Neural crest cell (in vitro differentiated cells): ENCODE results near the gene FBLL1. TPM values are rescaled to one million over a fixed set of nuclear protein-coding genes. Genes with fewer than 3 reads are reported as not detected.

Source experiments
- DNase-seq: peaks from one replicate; pipeline ENCODE4 v3.0.0; 2021; ENCODE audit warnings: low read depth, mixed read lengths, low spot score
- H3K27ac Mint-ChIP-seq: one replicate; pipeline ENCODE4 v1.8.0; 2021; ENCODE audit warnings: mild to moderate bottlenecking, mixed read lengths; ENCODE audit not compliant: unreplicated experiment
- H3K27me3 Mint-ChIP-seq: 2 replicates; pipeline ENCODE4 v1.8.0; 2021; ENCODE audit warnings: low read depth, mild to moderate bottlenecking, mixed read lengths
- H3K36me3 Mint-ChIP-seq: 2 replicates; pipeline ENCODE4 v1.8.0; 2021; ENCODE audit warnings: low read depth, mild to moderate bottlenecking, mixed read lengths
- H3K4me1 Mint-ChIP-seq: 2 replicates; pipeline ENCODE4 v1.8.0; 2021; ENCODE audit warnings: mixed read lengths
- H3K4me3 Mint-ChIP-seq: one replicate; pipeline ENCODE4 v1.8.0; 2021; ENCODE audit warnings: mild to moderate bottlenecking, mixed read lengths
- H3K9me3 Mint-ChIP-seq: 2 replicates; pipeline ENCODE4 v1.8.0; 2021; ENCODE audit warnings: mixed read lengths
- total RNA-seq: library from RNA; stranded (reverse); gene quantifications from 2 replicates; pipeline ENCODE4 v1.2.1, GENCODE V29; 2021
- TF ChIP-seq, protein P1 (sequence below): fragments of 200-600 bp; sonication (generic); conservative IDR thresholded peaks from 2 replicates; pipeline ENCODE4 v1.5.0; 2021; ENCODE audit warnings: antibody characterized with exemption, mild to moderate bottlenecking

Gene FBLL1
- total RNA-seq, 1 donor from 2014 or later = 7.3 TPM

DNA sequence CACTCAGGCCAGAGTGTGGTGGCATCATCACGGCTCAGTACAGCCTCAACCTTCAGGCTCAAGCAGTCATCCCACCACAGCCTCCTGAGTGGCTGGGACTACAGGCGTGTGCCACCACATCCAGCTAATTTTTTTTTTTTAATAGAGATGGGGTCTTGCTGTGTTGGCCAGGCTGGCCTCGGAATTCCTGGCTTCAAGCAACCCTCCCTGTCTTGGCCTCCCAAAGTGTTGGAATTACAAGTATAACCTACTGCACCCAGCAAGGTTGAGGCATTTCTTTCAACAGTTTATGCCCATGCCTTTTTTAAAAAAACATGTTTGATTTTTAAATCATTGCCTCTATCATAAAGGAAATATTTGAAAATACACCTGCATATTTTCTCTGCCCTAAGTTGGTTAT, 40.0 kb upstream of the FBLL1 start:
- Mint-ChIP-seq H3K27me3 (no peaks in the 10 kb centered on the region), H3K4me1 (peaks cover 23% of the 10 kb centered on the region), H3K36me3 (peaks cover 13% of the 10 kb centered on the region), H3K27ac (no peak overlapping the region), H3K9me3 (no peaks in the 10 kb centered on the region), H3K4me3 (peak overlapping the region; percentile 7)
- no peak for DNase-seq
- TF ChIP-seq, protein P1, sequence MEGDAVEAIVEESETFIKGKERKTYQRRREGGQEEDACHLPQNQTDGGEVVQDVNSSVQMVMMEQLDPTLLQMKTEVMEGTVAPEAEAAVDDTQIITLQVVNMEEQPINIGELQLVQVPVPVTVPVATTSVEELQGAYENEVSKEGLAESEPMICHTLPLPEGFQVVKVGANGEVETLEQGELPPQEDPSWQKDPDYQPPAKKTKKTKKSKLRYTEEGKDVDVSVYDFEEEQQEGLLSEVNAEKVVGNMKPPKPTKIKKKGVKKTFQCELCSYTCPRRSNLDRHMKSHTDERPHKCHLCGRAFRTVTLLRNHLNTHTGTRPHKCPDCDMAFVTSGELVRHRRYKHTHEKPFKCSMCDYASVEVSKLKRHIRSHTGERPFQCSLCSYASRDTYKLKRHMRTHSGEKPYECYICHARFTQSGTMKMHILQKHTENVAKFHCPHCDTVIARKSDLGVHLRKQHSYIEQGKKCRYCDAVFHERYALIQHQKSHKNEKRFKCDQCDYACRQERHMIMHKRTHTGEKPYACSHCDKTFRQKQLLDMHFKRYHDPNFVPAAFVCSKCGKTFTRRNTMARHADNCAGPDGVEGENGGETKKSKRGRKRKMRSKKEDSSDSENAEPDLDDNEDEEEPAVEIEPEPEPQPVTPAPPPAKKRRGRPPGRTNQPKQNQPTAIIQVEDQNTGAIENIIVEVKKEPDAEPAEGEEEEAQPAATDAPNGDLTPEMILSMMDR = no peak

DNA sequence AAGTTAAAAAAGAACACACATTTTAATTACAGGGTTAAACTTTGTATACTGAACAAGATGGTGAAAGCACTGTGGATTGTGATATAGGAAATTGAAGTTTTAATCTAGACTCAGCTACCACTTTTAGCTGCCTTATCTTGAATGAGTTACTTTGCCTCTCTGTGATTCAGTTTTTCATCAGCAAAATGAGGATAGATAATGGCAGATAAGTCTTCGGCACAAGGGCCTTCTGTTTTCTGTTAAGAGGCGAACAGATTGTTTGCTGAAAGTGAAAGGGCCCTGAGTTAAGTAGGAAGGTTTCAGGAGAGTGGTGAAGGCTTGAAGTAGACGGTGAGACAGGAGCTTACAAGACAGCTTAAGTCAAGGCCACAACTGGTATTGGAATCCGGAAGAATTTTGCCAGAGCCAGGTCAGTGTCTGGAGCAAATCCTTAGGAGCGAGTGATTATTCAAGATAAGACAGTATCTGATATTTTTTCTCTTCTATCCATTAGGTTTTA, 35.0 kb upstream of the FBLL1 start:
- TF ChIP-seq, protein P1 = no peak

DNA sequence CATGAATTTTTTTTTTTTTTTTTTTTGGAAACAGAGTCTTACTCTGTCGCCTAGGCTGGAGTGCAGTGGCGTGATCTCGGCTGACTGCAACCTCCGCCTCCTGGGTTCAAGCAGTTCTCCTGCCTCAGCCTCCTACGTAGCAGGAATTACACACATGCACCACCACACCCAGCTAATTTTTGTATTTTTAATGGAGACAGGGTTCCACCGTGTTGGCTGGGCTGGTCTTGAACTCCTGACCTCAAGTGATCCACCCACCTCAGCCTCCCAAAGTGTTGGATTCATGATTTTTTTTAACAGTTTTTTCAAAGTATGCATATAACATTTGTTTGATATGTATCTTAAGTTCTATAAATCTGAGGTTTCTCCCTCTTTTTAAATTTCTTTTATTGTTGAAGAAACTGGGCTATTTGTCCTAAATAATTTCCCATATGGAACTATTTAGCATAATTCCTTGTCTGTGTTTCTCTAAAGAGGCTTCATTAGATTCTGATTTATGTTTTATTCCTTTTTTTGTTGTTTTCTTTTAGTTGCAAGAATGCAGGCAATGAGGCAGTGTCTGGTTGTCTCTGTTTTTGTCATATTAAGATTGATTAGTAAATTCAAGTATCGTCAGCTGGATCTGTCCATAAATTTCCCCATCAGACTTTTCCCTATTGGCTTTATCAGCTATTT, 26.4 kb upstream of the FBLL1 start:
- TF ChIP-seq, protein P1 = no peak
- no peaks in the 10 kb centered on the region for H3K27me3 Mint-ChIP-seq
- no peak for DNase-seq
- H3K9me3 Mint-ChIP-seq = no peaks in the 10 kb centered on the region
- no peak overlapping the region for H3K4me3 Mint-ChIP-seq
- H3K27ac Mint-ChIP-seq = no peak overlapping the region
- H3K36me3 Mint-ChIP-seq = peaks cover 13% of the 10 kb centered on the region
- H3K4me1 Mint-ChIP-seq = no peaks in the 10 kb centered on the region

More for the DNA sequence above, 35.0 kb upstream of the FBLL1 start:
- no peak for DNase-seq
- Mint-ChIP-seq H3K36me3 (peaks cover 16% of the 10 kb centered on the region), H3K27me3 (no peaks in the 10 kb centered on the region), H3K4me1 (no peaks in the 10 kb centered on the region), H3K9me3 (no peaks in the 10 kb centered on the region), H3K4me3 (no peak overlapping the region), H3K27ac (no peak overlapping the region)

DNA sequence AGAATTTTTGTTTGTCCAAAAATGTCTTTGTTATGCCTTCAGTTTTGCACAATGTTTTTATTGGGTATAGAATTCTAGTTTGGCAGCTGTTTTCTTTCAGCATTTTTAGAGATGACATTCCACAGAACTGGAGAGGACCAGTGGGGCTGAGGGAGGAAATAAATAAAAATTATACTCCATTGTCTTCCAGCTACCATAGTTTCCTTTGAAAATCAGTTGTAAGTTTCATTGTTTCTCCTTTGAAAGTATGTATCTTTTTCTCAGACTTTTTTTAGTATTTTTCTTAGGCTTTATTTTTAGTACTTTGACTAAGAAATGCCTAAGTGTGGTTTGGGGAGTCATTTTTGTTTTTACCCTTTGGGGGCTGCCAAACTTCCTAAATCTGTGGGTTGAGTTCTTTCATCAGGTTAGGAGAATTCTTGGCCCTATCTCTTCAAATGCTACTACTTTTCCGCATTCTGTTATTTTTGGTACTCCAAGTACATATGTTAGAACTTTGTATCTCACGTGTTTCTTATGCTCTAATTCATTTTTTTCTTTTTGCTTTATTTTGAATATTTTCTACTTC, 15.2 kb upstream of the FBLL1 start:
- no peak overlapping the region for H3K27ac Mint-ChIP-seq
- no peaks in the 10 kb centered on the region for H3K27me3 Mint-ChIP-seq
- TF ChIP-seq, protein P1 = no peak
- no peak overlapping the region for H3K4me3 Mint-ChIP-seq
- no peak for DNase-seq
- peaks cover 13% of the 10 kb centered on the region for H3K9me3 Mint-ChIP-seq
- no peaks in the 10 kb centered on the region for H3K4me1 Mint-ChIP-seq
- peaks cover 58% of the 10 kb centered on the region for H3K36me3 Mint-ChIP-seq

DNA sequence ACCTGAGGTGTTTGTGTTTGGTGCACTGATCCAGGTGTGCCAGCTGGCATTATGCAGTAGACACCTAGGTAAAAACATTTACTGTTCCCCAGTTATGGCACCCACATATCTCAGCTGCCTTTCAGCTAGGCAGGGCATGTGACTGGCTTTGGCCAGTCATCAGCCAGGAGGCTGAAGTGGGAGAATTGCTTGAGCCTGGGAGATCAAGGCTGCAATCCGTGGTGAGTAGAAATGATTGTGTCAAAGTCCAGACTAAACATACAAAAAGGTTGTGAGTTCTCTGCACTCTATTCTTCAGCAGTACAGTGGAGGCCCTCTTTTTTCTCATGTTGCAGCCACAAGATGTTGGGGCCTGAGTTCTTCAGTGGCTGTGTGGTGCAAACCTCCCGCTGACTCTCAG, 3.2 kb upstream of the FBLL1 start:
- H3K27me3 Mint-ChIP-seq = peaks cover 16% of the 10 kb centered on the region
- DNase-seq = no peak
- H3K9me3 Mint-ChIP-seq = no peaks in the 10 kb centered on the region
- TF ChIP-seq, protein P1 = no peak
- H3K4me3 Mint-ChIP-seq = no peak overlapping the region
- no peaks in the 10 kb centered on the region for H3K36me3 Mint-ChIP-seq
- no peak overlapping the region for H3K27ac Mint-ChIP-seq
- peaks cover 16% of the 10 kb centered on the region for H3K4me1 Mint-ChIP-seq
